Upper lobe of left lung (tissue), 6 donors: Measurements from ENCODE around the gene SLC35F3. TPM values are rescaled to one million over a fixed set of nuclear protein-coding genes. Genes with fewer than 3 reads are reported as not detected.

Experiments used
- ATAC-seq, 2 donors: fragments of 200-7000 bp; cut with Tn5 transposase; one replicate each; pipeline ENCODE4 v1.9.1; 2022; ENCODE audit warnings: mild to moderate bottlenecking in 2 of 2, moderate library complexity in 2 of 2; ENCODE audit not compliant: low FRiP score in 2 of 2
- DNase-seq, 2 donors: peaks; one replicate each; pipeline ENCODE4 v3.0.0-alpha.2; 2019 to 2020
- H3K27ac ChIP-seq, 4 donors: fragments of 200-600 bp; sonication (generic); one replicate each; pipeline ENCODE4 v1.5.1; 2016 to 2019
- H3K27me3 ChIP-seq, 4 donors: fragments of 200-600 bp; sonication (generic); one replicate each; pipeline ENCODE4 v1.5.1; 2017 to 2019
- H3K36me3 ChIP-seq, 4 donors: fragments of 200-600 bp; sonication (generic); one replicate each; pipeline ENCODE4 v1.5.1; 2016 to 2019
- H3K4me1 ChIP-seq, 4 donors: fragments of 200-600 bp; sonication (generic); one replicate each; pipeline ENCODE4 v1.5.1; 2018 to 2019
- H3K4me3 ChIP-seq, 4 donors: fragments of 200-600 bp; sonication (generic); one replicate each; pipeline ENCODE4 v1.5.1; 2017 to 2019; ENCODE audit warnings: mild to moderate bottlenecking in 2 of 4, moderate library complexity in 1 of 4
- H3K9me3 ChIP-seq, 4 donors: fragments of 200-600 bp; sonication (generic); one replicate each; pipeline ENCODE4 v1.5.1; 2018 to 2019
- CTCF ChIP-seq, 6 experiments: fragments of 450-650 bp in 4 of 6; fragments of 200-600 bp in 2 of 6; sonication (generic) in 2 of 6; IDR thresholded peaks; one replicate each; pipeline ENCODE4 v1.5.1; 2016 to 2019; ENCODE audit warnings: antibody characterized with exemption in 6 of 6
- EP300 ChIP-seq, 4 donors: sonication (generic); formaldehyde crosslinking; IDR thresholded peaks; one replicate each; pipeline ENCODE4 v1.5.1; 2017; ENCODE audit warnings: antibody characterized with exemption in 4 of 4, control low read depth in 2 of 4
- POLR2A ChIP-seq, 4 donors: fragments of 450-650 bp; IDR thresholded peaks; one replicate each; pipeline ENCODE4 v1.5.1; 2016 to 2017; ENCODE audit warnings: antibody characterized with exemption in 4 of 4, mild to moderate bottlenecking in 2 of 4
- POLR2AphosphoS5 ChIP-seq, 2 donors: sonication (generic); formaldehyde crosslinking; IDR thresholded peaks; one replicate each; pipeline ENCODE4 v1.5.1; 2017; ENCODE audit warnings: antibody characterized with exemption in 2 of 2
- WGBS, 2 donors: methylation state at CpG; one replicate each; pipeline ENCODE4 v1.1.5; 2017 to 2018; 5-methylcytosine and 5-hydroxymethylcytosine counted together
- total RNA-seq, 6 donors: library from RNA; depleted of rRNA in 4 of 6; stranded (reverse); fragments of >200 nt in 4 of 6; gene quantifications; one replicate each; pipeline versions ENCODE4 v1.1.0 to v1.2.1, GENCODE V29; 2016 to 2021
- donor health status: DM: no; HTN: no; CAD: no; lungs with moderate emphysema.
- donor health status: DM: no; HTN: yes; CAD: no; lungs with severe emphysema.

The SLC35F3 gene
- total RNA-seq, 6 donors from 2014 or later, result 0.30 to 1.7 (median 0.40) TPM; not detected in 1

DNA sequence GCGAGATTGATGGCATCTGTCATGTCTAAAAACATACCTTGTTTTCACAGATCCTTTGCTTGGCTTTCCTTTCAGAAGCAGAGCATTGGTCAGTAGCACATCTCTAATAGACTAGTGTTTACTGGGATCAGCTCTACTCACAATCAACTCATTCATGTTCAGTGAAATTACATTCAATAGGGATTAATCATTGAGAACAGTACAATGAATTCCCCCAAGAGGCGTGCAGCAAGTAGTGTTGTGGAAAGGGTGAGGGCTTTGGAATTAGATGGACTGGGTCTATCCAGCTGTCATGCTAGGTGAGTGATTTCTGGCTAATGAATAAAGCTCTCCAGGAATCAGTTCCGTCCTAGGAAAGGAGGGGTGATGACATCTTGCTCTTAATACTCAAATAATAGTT, 313.6 kb downstream of the SLC35F3 start:
- peaks cover 0 to 8% (median 2%) of the 10 kb centered on the region in 4 donors for H3K27me3 ChIP-seq
- ATAC-seq (no peak), DNase-seq (no peak)
- H3K4me3 ChIP-seq, result no peak overlapping the region
- WGBS, 2 donors, result 78 to 85% methylated on average over 3 of the region's 3 CpGs
- TF ChIP-seq POLR2A (IDR thresholded peaks at IDR 0.05) (no peak), POLR2AphosphoS5 (IDR thresholded peaks at IDR 0.05) (no peak), EP300 (IDR thresholded peaks at IDR 0.05) (no peak), CTCF (IDR thresholded peaks at IDR 0.05) (no peak)
- no peak overlapping the region for H3K27ac ChIP-seq
- H3K4me1 ChIP-seq, result peaks cover 11 to 23% (median 15%) of the 10 kb centered on the region in 4 donors
- H3K36me3 ChIP-seq, result no peaks in the 10 kb centered on the region
- H3K9me3 ChIP-seq, result no peaks in the 10 kb centered on the region

DNA sequence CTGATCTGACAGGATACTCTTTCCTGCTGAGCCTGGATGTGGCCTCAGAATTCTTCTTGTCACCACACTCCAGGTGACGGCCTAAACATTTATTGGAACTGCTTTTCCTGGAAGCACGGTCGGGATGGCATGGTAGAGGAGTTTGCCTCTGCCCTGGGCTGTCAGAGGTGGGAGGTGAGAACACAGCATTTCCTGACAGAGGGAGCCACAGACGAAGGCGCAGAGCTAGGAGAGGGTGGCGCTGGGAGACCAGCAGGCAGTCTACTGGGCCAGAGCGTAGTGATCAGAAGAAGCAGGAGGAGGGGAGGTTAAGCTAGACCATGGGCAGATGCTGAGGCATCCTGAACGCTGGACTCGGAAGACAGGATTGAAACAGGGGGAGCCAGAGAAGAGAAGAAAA, 315.2 kb downstream of the SLC35F3 start:
- DNase-seq (no peak), ATAC-seq (no peak)
- peaks cover 0 to 1% (median 0%) of the 10 kb centered on the region in 4 donors for H3K27me3 ChIP-seq
- H3K27ac ChIP-seq, result no peak overlapping the region
- no peaks in the 10 kb centered on the region for H3K9me3 ChIP-seq
- H3K4me1 ChIP-seq, result peaks cover 2 to 8% (median 4%) of the 10 kb centered on the region in 4 donors
- TF ChIP-seq EP300 (IDR thresholded peaks at IDR 0.05), result no peak
- TF ChIP-seq CTCF (IDR thresholded peaks at IDR 0.05), result no peak
- TF ChIP-seq POLR2A (IDR thresholded peaks at IDR 0.05), result no peak
- no peak for TF ChIP-seq POLR2AphosphoS5 (IDR thresholded peaks at IDR 0.05)
- 87 to 95% methylated on average over 9 of the region's 9 CpGs for WGBS, 2 donors
- H3K4me3 ChIP-seq, result no peak overlapping the region
- H3K36me3 ChIP-seq, result no peaks in the 10 kb centered on the region

GRCh38 chr1:234221601-234222000, 317.1 kb downstream of the SLC35F3 start:
- Histone ChIP-seq H3K27me3 (no peaks in the 10 kb centered on the region), H3K36me3 (no peaks in the 10 kb centered on the region), H3K9me3 (no peaks in the 10 kb centered on the region), H3K4me3 (no peak overlapping the region), H3K4me1 (no peaks in the 10 kb centered on the region), H3K27ac (no peak overlapping the region)
- WGBS, 2 donors, result 85 to 87% methylated on average over 2 of the region's 2 CpGs
- ATAC-seq (no peak), DNase-seq (no peak)
- TF ChIP-seq POLR2A (IDR thresholded peaks at IDR 0.05) (no peak), POLR2AphosphoS5 (IDR thresholded peaks at IDR 0.05) (no peak), CTCF (IDR thresholded peaks at IDR 0.05) (no peak), EP300 (IDR thresholded peaks at IDR 0.05) (no peak)

DNA sequence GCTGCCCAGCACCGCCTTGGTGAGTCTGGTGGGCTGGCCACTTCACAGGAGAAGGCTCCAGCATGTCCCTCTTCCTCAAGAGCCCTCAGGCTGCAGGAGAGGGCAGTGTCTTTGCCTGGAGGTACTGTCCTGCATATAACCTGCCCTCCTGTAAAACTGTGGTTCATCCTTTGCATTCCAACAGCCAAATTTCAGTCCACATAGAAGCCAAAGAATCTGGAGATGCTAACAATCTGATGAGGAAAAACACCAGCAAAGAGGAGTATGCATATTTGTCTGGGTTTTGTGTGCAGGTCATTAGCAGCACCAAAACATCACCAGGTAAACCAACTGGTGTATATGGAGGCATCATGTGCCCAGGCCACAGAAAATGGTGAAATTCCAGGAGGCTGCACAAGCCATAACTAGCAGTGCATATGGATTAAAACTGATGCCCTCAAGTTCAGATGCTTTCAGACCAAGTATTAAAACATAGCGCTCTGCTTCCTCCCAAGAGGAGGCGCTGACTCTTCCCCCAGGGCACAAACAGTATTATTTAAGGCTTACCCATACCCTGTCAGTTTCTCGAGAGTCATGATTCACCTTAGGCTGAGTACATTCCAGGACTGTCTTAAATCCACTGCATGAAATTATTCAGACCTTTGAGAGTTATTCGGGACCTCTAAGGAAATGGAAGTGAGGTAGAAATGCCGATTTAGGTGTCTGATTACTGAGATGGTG, 318.2 kb downstream of the SLC35F3 start:
- Histone ChIP-seq H3K4me1 (no peaks in the 10 kb centered on the region), H3K9me3 (no peaks in the 10 kb centered on the region), H3K27ac (no peak overlapping the region), H3K36me3 (no peaks in the 10 kb centered on the region), H3K4me3 (no peak overlapping the region), H3K27me3 (no peaks in the 10 kb centered on the region)
- TF ChIP-seq EP300 (IDR thresholded peaks at IDR 0.05) (no peak), CTCF (IDR thresholded peaks at IDR 0.05) (no peak), POLR2A (IDR thresholded peaks at IDR 0.05) (no peak)
- ATAC-seq (no peak), DNase-seq (no peak)
- 77 to 85% methylated on average over 6 of the region's 6 CpGs for WGBS, 2 donors
